ENCODE data around the gene PCAT6.
A peak's percentile ranks its signal among the peaks of the same experiment; 100 is the strongest.

PCAT6 gene

GRCh38 chr1:202852163-202852904 is 41.6 kb downstream of the PCAT6 start:
- DNase-seq (ENCODE audit: low spot score), result peak; percentile 74

GRCh38 chr1:202854787-202855186 is 44.0 kb downstream of the PCAT6 start:
- no peak for TF ChIP-seq CTCF (IDR thresholded peaks at IDR 0.05; ENCODE audit: extremely low read depth, missing control alignments)
- DNase-seq (ENCODE audit: low spot score), result no peak

More at GRCh38 chr1:202852163-202852904, 41.6 kb downstream of the PCAT6 start:
- TF ChIP-seq CTCF (IDR thresholded peaks at IDR 0.05; ENCODE audit: extremely low read depth, missing control alignments), result peak; percentile 34

- DNase-seq (ENCODE audit: low spot score), result no peak
- no peak for TF ChIP-seq CTCF (IDR thresholded peaks at IDR 0.05; ENCODE audit: extremely low read depth, missing control alignments)
Measured at GRCh38 chr1:202856014-202856413, 45.3 kb downstream of the PCAT6 start.

GRCh38 chr1:202857136-202857610 is 46.4 kb downstream of the PCAT6 start:
- TF ChIP-seq CTCF (IDR thresholded peaks at IDR 0.05; ENCODE audit: extremely low read depth, missing control alignments), result no peak
- no peak for DNase-seq (ENCODE audit: low spot score)

- TF ChIP-seq CTCF (IDR thresholded peaks at IDR 0.05; ENCODE audit: extremely low read depth, missing control alignments), result no peak
- no peak for DNase-seq (ENCODE audit: low spot score)
Measured at GRCh38 chr1:202858331-202858730, 47.6 kb downstream of the PCAT6 start.

- no peak for DNase-seq (ENCODE audit: low spot score)
- TF ChIP-seq CTCF (IDR thresholded peaks at IDR 0.05; ENCODE audit: extremely low read depth, missing control alignments), result no peak
Measured at GRCh38 chr1:202858789-202859414, 48.1 kb downstream of the PCAT6 start.

- DNase-seq (ENCODE audit: low spot score), result peak; percentile 46
Measured at GRCh38 chr1:202860744-202861419, 50.1 kb downstream of the PCAT6 start.

More at GRCh38 chr1:202860744-202861419, 50.1 kb downstream of the PCAT6 start:
- TF ChIP-seq CTCF (IDR thresholded peaks at IDR 0.05; ENCODE audit: extremely low read depth, missing control alignments), result no peak

Data from GM20000 (cell line).